ENCODE results near the gene GALNT12.

Gene GALNT12

GRCh38 chr9:98899408-98900056 lies 92.1 kb downstream of the GALNT12 start:
- DNase-seq, result no peak

Data from nucleus accumbens (tissue), 56 donors.